KOPT-K1 (cell line): Measurements from ENCODE around the gene SCN8A.
A peak's percentile ranks its signal among the peaks of the same experiment; 100 is the strongest.

Source experiments
- H3K27ac ChIP-seq: fragments of 200-600 bp; sonication (generic); 2 replicates; pipeline ENCODE4 v1.5.1; 2016; ENCODE audit warnings: antibody characterized with exemption, mild to moderate bottlenecking, low read depth, low read length; ENCODE audit not compliant: poor library complexity, severe bottlenecking
- H3K36me3 ChIP-seq: fragments of 200-600 bp; sonication (generic); 2 replicates; pipeline ENCODE4 v1.5.1; 2017; ENCODE audit warnings: antibody characterized with exemption, mild to moderate bottlenecking, low read length, moderate library complexity; ENCODE audit not compliant: insufficient read depth
- H3K9me3 ChIP-seq: fragments of 200-600 bp; sonication (generic); 2 replicates; pipeline ENCODE4 v1.5.1; 2017; ENCODE audit warnings: antibody characterized with exemption, low read length, mild to moderate bottlenecking; ENCODE audit not compliant: insufficient read depth, poor library complexity, severe bottlenecking

SCN8A gene

GRCh38 chr12:51812871-51813270 is 221.8 kb downstream of the SCN8A start:
- Histone ChIP-seq H3K9me3 (no peaks in the 10 kb centered on the region), H3K27ac (no peak overlapping the region), H3K36me3 (no peaks in the 10 kb centered on the region)

GRCh38 chr12:51813931-51814310 is 222.9 kb downstream of the SCN8A start:
- Histone ChIP-seq H3K9me3 (no peaks in the 10 kb centered on the region), H3K27ac (no peak overlapping the region), H3K36me3 (no peaks in the 10 kb centered on the region)

- Histone ChIP-seq H3K36me3 (no peaks in the 10 kb centered on the region), H3K9me3 (no peaks in the 10 kb centered on the region), H3K27ac (no peak overlapping the region)
These were observed 223.5 kb downstream of the SCN8A start for GRCh38 chr12:51814311-51815088.

GRCh38 chr12:51815571-51815970 is 224.5 kb downstream of the SCN8A start:
- no peaks in the 10 kb centered on the region for H3K36me3 ChIP-seq
- H3K9me3 ChIP-seq, result no peaks in the 10 kb centered on the region
- H3K27ac ChIP-seq, result no peak overlapping the region

- H3K27ac ChIP-seq, result no peak overlapping the region
- H3K36me3 ChIP-seq, result no peaks in the 10 kb centered on the region
These were observed 226.3 kb downstream of the SCN8A start for GRCh38 chr12:51817027-51817953.

GRCh38 chr12:51818086-51818485 is 227.1 kb downstream of the SCN8A start:
- H3K27ac ChIP-seq, result no peak overlapping the region

More at GRCh38 chr12:51817027-51817953, 226.3 kb downstream of the SCN8A start:
- no peaks in the 10 kb centered on the region for H3K9me3 ChIP-seq

GRCh38 chr12:51818566-51819300 is 227.7 kb downstream of the SCN8A start:
- no peaks in the 10 kb centered on the region for H3K9me3 ChIP-seq
- H3K27ac ChIP-seq, result no peak overlapping the region
- no peaks in the 10 kb centered on the region for H3K36me3 ChIP-seq

More at GRCh38 chr12:51818086-51818485, 227.1 kb downstream of the SCN8A start:
- Histone ChIP-seq H3K9me3 (no peaks in the 10 kb centered on the region), H3K36me3 (no peaks in the 10 kb centered on the region)

GRCh38 chr12:51819736-51820525 is 228.9 kb downstream of the SCN8A start:
- peak overlapping the region; percentile 92 for H3K27ac ChIP-seq
- H3K9me3 ChIP-seq, result no peaks in the 10 kb centered on the region
- H3K36me3 ChIP-seq, result no peaks in the 10 kb centered on the region

- Histone ChIP-seq H3K27ac (peak overlapping the region; percentile 92), H3K36me3 (no peaks in the 10 kb centered on the region), H3K9me3 (no peaks in the 10 kb centered on the region)
These were observed 229.8 kb downstream of the SCN8A start for GRCh38 chr12:51820526-51821439.

- peak overlapping the region; percentile 92 for H3K27ac ChIP-seq
- no peaks in the 10 kb centered on the region for H3K36me3 ChIP-seq
- H3K9me3 ChIP-seq, result no peaks in the 10 kb centered on the region
These were observed 230.6 kb downstream of the SCN8A start for GRCh38 chr12:51821440-51822260.

GRCh38 chr12:51822261-51822616 is 231.2 kb downstream of the SCN8A start:
- Histone ChIP-seq H3K27ac (peak overlapping the region; percentile 92), H3K9me3 (no peaks in the 10 kb centered on the region), H3K36me3 (no peaks in the 10 kb centered on the region)

- Histone ChIP-seq H3K27ac (no peak overlapping the region), H3K9me3 (no peaks in the 10 kb centered on the region), H3K36me3 (no peaks in the 10 kb centered on the region)
These were observed 231.9 kb downstream of the SCN8A start for GRCh38 chr12:51822956-51823355.
